PC-3 (cell line): Measurements from ENCODE around the gene AAMP. TPM values are rescaled to one million over a fixed set of nuclear protein-coding genes. Genes with fewer than 3 reads are reported as not detected.

Source experiments
- ATAC-seq: fragments of 200-7000 bp; cut with Tn5 transposase; 2 replicates; pipeline ENCODE4 v1.9.1; 2020; ENCODE audit warnings: mild to moderate bottlenecking, moderate library complexity
- BruUV-seq: library from RNA; stranded (reverse); fragments of 400-500 nt; replicated peaks from 2 replicates; lab custom pipeline; 2021; lab: Mats Ljungman, UMichigan
- CTCF ChIA-PET: fragments of 300-600 bp; sonication (Branson Sonifier 250); formaldehyde crosslinking; loops from one replicate; lab custom pipeline; 2022; ENCODE audit warnings: antibody characterized with exemption; lab: Charles Lee
- POLR2A ChIA-PET: fragments of 300-600 bp; sonication (Branson Sonifier 250); formaldehyde crosslinking; loops from one replicate; lab custom pipeline; 2022; ENCODE audit warnings: antibody characterized with exemption; ENCODE audit not compliant: unreplicated experiment; lab: Charles Lee
- DNase-seq: peaks from one replicate; pipeline ENCODE4 v3.0.0-alpha.2; 2015
- H2AFZ ChIP-seq: fragments of 300-600 bp; sonication (generic); 2 replicates; pipeline ENCODE4 v1.6.0; 2016; ENCODE audit warnings: antibody characterized with exemption, low read length
- H3F3A ChIP-seq: fragments of 300-600 bp; sonication (generic); one replicate; pipeline ENCODE4 v1.6.0; 2017; ENCODE audit warnings: antibody characterized with exemption, low read length, control low read depth, mild to moderate bottlenecking; ENCODE audit not compliant: unreplicated experiment
- H3K27ac ChIP-seq: fragments of 300-600 bp; sonication (generic); 2 replicates; pipeline ENCODE4 v1.5.1; 2016; ENCODE audit warnings: mild to moderate bottlenecking, low read length
- H3K27me3 ChIP-seq: fragments of 300-600 bp; sonication (generic); 2 replicates; pipeline ENCODE4 v1.6.1; 2016; ENCODE audit warnings: low read length, mixed read lengths
- H3K36me3 ChIP-seq: fragments of 300-600 bp; sonication (generic); 2 replicates; pipeline ENCODE4 v1.6.1; 2016; ENCODE audit warnings: low read depth, mixed run types, low read length, mixed read lengths
- H3K4me1 ChIP-seq: fragments of 300-600 bp; sonication (generic); 2 replicates; pipeline ENCODE4 v1.5.1; 2016; ENCODE audit warnings: low read length; ENCODE audit not compliant: insufficient read depth
- H3K4me2 ChIP-seq: fragments of 300-600 bp; sonication (generic); 2 replicates; pipeline ENCODE4 v1.6.0; 2016; ENCODE audit warnings: low read length
- H3K4me3 ChIP-seq: fragments of 300-600 bp; sonication (generic); 2 replicates; pipeline ENCODE4 v1.5.1; 2016; ENCODE audit warnings: mild to moderate bottlenecking, low read length, mixed read lengths
- H3K79me2 ChIP-seq: fragments of 300-600 bp; sonication (generic); 2 replicates; pipeline ENCODE4 v1.6.1; 2017; ENCODE audit warnings: low read length, mixed read lengths
- H3K9ac ChIP-seq: fragments of 300-600 bp; sonication (generic); 2 replicates; pipeline ENCODE4 v1.6.0; 2016; ENCODE audit warnings: mild to moderate bottlenecking, low read length
- H3K9me2 ChIP-seq: fragments of 300-600 bp; sonication (generic); replicated peaks from 2 replicates; pipeline ENCODE4 v1.6.1; 2016; ENCODE audit warnings: mixed run types, low read length, mixed read lengths
- H3K9me3 ChIP-seq: fragments of 300-600 bp; sonication (generic); 2 replicates; pipeline ENCODE4 v1.6.1; 2016; ENCODE audit warnings: low read length, mixed read lengths
- H4K20me1 ChIP-seq: fragments of 300-600 bp; sonication (generic); 2 replicates; pipeline ENCODE4 v1.6.1; 2016; ENCODE audit warnings: low read length, mixed read lengths
- CTCF ChIP-seq: fragments of 300-600 bp; sonication (generic); conservative IDR thresholded peaks from 2 replicates; pipeline ENCODE4 v1.5.1; 2017; ENCODE audit warnings: antibody characterized with exemption, low read depth, mild to moderate bottlenecking, low read length
- EZH2 ChIP-seq: fragments of 300-600 bp; sonication (generic); IDR thresholded peaks from one replicate; pipeline ENCODE4 v1.6.1; 2017; ENCODE audit warnings: antibody characterized with exemption, mild to moderate bottlenecking, low read length; ENCODE audit not compliant: unreplicated experiment
- EZH2phosphoT487 ChIP-seq: fragments of 300-600 bp; sonication (generic); IDR thresholded peaks from 2 replicates; pipeline ENCODE4 v1.6.1; 2018; ENCODE audit warnings: mild to moderate bottlenecking, antibody characterized with exemption, low read length, borderline replicate concordance
- intact Hi-C: fragments of 100-400 bp; cut with micrococcal nuclease; formaldehyde crosslinking; loops from 2 replicates; pipeline ENCODE4 v1.9.0; 2023
- total RNA-seq: library from RNA; depleted of rRNA; stranded (reverse); fragments of >200 nt; gene quantifications from 2 replicates; pipeline ENCODE4 v1.2.3, GENCODE V29; 2014

AAMP gene
- total RNA-seq, 1 experiment from 2014 or later = 272 TPM

- peaks cover 42% of the 10 kb centered on the region for H3K79me2 ChIP-seq
- H3K9me2 ChIP-seq = no peaks in the 10 kb centered on the region
- CTCF ChIA-PET = no interaction called here
- POLR2A ChIA-PET = no interaction called here
- BruUV-seq = no TSS peak
- peak overlapping the region; percentile 79 for H3K9ac ChIP-seq
- intact Hi-C loops = loop anchor here (5.0 kb wide), 1 partner anchor 112 kb away; the partner anchor contains the start of gene CTDSP1
- peak overlapping the region; percentile 98 for H3K27ac ChIP-seq
- ATAC-seq (no peak), DNase-seq (peak; percentile 52)
- peaks cover 6% of the 10 kb centered on the region for H3F3A ChIP-seq
- peaks cover 79% of the 10 kb centered on the region for H3K4me1 ChIP-seq
- H2AFZ ChIP-seq = no peak overlapping the region
- TF ChIP-seq EZH2phosphoT487 = no peak
- TF ChIP-seq CTCF = no peak
- no peak for TF ChIP-seq EZH2
- no peaks in the 10 kb centered on the region for H3K27me3 ChIP-seq
- no peaks in the 10 kb centered on the region for H4K20me1 ChIP-seq
- peak overlapping the region; percentile 85 for H3K4me2 ChIP-seq
- H3K4me3 ChIP-seq = peak overlapping the region; percentile 56; the same call in 1 of the 2 replicates
- H3K36me3 ChIP-seq = 0 out of 2 replicates have a peak, but pooled peaks cover 2% of the 10 kb centered on the region
- no peaks in the 10 kb centered on the region for H3K9me3 ChIP-seq
Observed at GRCh38 chr2:218285604-218286003, 15.7 kb upstream of the AAMP start.

DNA sequence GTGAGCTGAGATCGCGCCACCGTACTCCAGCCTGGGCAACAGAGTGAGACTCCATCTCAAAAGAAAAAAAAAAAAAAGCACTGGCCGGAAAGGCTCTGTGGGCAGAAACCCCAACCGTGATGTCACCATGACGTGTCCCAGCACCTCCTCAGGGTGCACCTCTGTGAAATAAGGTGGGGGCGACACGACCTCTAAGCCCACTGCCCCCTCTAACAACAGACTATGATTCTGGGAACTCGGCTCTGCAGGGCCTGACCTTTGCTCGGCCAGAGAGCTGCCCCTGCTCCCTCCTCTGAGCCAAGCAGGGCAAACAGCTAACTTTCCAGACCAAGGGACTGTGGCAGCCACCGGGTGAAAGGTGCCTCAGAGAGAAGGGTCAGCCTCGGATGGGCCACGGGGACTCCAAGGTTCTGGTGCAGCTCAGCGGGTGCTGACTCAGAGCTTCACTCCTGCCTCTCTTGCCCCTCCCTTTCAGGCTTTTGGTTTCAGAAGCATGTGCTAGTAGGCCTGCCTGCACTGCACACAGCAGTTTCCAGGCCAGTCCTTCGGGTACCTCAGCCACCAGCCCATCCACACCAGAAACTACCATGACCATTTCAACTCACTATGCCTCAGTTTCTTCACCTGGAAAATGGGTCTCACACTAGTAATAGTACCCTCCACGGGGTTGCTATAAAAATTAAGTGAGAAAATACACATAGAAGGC lies 14.3 kb upstream of the AAMP start:
- POLR2A ChIA-PET = no interaction called here
- H3K4me3 ChIP-seq = peak overlapping the region; percentile 45; the same call in 1 of the 2 replicates

More for the DNA sequence above, 14.3 kb upstream of the AAMP start:
- Histone ChIP-seq H3K9me2 (no peaks in the 10 kb centered on the region), H3F3A (peaks cover 6% of the 10 kb centered on the region), H3K36me3 (0 out of 2 replicates have a peak, but pooled peaks cover 2% of the 10 kb centered on the region), H3K4me2 (peak overlapping the region; percentile 85), H3K27me3 (no peaks in the 10 kb centered on the region), H3K79me2 (peaks cover 31% of the 10 kb centered on the region), H2AFZ (peak overlapping the region; percentile 71), H3K4me1 (peaks cover 74% of the 10 kb centered on the region), H4K20me1 (no peaks in the 10 kb centered on the region), H3K9ac (peak overlapping the region; percentile 79), H3K9me3 (no peaks in the 10 kb centered on the region), H3K27ac (peak overlapping the region; percentile 98)
- CTCF ChIA-PET = interaction anchor here (1.2 kb wide), 1 partner anchor 11 kb away, joined by 7 read pairs; no protein-coding TSS in a partner anchor
- no TSS peak for BruUV-seq
- TF ChIP-seq EZH2phosphoT487 (no peak), CTCF (no peak), EZH2 (no peak)
- DNase-seq = peak; percentile 89
- intact Hi-C loops = no loop called here
- ATAC-seq = peak; percentile 50
